ENCODE data around the gene FAM20B. TPM values are rescaled to one million over a fixed set of nuclear protein-coding genes. Genes with fewer than 3 reads are reported as not detected.

FAM20B gene
- total and polyA plus RNA-seq, 2 of the 13 experiments (the other 11 are each of a cell fraction or from before 2014, with no cell fraction given), result 13.8 to 26.9 TPM

DNA sequence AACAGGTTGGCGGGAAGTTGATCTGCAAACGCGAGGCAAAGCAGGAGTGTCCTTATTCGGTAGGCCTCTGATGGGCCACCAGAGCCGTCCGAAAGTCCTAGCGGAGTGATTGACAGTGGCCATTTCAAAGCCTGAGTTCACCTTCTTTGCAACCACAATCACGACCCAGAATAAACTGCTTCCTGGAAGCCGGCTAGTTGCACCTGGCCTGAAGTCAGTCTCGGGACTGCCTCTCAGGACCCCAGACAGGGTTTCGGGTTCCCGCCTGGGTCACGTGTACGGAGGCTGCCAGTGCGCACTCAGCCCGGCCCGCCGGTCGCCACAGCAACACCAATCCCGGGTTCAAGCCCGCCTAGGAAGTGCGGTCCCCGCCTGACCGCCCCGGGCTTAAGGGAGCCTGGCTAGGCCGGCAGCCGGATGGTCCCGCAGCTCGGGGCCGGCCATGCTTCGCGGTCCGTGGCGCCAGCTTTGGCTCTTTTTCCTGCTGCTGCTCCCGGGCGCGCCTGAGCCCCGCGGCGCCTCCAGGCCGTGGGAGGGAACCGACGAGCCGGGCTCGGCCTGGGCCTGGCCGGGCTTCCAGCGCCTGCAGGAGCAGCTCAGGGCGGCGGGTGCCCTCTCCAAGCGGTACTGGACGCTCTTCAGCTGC is 56.1 kb downstream of the FAM20B start, which contains the start of gene TOR3A (continued):
- TF ChIP-seq ZBTB1 (CRISPR knock-in tag; IDR thresholded peaks at IDR 0.05; ENCODE audit: borderline replicate concordance) (no peak), GLI4 (CRISPR knock-in tag; IDR thresholded peaks at IDR 0.05; ENCODE audit: borderline replicate concordance) (0 out of 2 replicates have a peak, but pooled peaks have one; percentile 21), PRDM15 (CRISPR knock-in tag; IDR thresholded peaks at IDR 0.05) (peak; percentile 71; the same call in 1 of the 2 replicates), RXRB (CRISPR knock-in tag; IDR thresholded peaks at IDR 0.05; ENCODE audit: borderline replicate concordance) (peak; percentile 38; the same call in 1 of the 2 replicates), ZNF570 (CRISPR knock-in tag; IDR thresholded peaks at IDR 0.05; ENCODE audit: borderline replicate concordance) (no peak), ZBTB20 (CRISPR knock-in tag; IDR thresholded peaks at IDR 0.05; ENCODE audit: borderline replicate concordance, low read depth) (peak; percentile 52; the same call in 1 of the 2 replicates), ZNF878 (CRISPR knock-in tag; IDR thresholded peaks at IDR 0.05) (0 out of 2 replicates have a peak, but pooled peaks have one; percentile 75), U2AF2 (IDR thresholded peaks at IDR 0.05; ENCODE audit: low read depth, low read length) (peak; percentile 90; the same call in 1 of the 2 replicates), ZSCAN25 (CRISPR knock-in tag; IDR thresholded peaks at IDR 0.05) (no peak), BRF2 (CRISPR knock-in tag; IDR thresholded peaks at IDR 0.05) (0 out of 2 replicates have a peak, but pooled peaks have one; percentile 24), YEATS2 (CRISPR knock-in tag; IDR thresholded peaks at IDR 0.05; ENCODE audit: borderline replicate concordance) (0 out of 2 replicates have a peak, but pooled peaks have one; percentile 47), ZFAT (CRISPR knock-in tag; conservative IDR thresholded peaks at IDR 0.05) (peak; percentile 86), ETV6 (CRISPR knock-in tag; conservative IDR thresholded peaks at IDR 0.05) (0 out of 2 replicates have a peak, but pooled peaks have one; percentile 56)
- TF ChIP-seq, protein P1, sequence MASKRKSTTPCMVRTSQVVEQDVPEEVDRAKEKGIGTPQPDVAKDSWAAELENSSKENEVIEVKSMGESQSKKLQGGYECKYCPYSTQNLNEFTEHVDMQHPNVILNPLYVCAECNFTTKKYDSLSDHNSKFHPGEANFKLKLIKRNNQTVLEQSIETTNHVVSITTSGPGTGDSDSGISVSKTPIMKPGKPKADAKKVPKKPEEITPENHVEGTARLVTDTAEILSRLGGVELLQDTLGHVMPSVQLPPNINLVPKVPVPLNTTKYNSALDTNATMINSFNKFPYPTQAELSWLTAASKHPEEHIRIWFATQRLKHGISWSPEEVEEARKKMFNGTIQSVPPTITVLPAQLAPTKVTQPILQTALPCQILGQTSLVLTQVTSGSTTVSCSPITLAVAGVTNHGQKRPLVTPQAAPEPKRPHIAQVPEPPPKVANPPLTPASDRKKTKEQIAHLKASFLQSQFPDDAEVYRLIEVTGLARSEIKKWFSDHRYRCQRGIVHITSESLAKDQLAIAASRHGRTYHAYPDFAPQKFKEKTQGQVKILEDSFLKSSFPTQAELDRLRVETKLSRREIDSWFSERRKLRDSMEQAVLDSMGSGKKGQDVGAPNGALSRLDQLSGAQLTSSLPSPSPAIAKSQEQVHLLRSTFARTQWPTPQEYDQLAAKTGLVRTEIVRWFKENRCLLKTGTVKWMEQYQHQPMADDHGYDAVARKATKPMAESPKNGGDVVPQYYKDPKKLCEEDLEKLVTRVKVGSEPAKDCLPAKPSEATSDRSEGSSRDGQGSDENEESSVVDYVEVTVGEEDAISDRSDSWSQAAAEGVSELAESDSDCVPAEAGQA (IDR thresholded peaks at IDR 0.05; ENCODE audit: low read depth), result no peak
- TF ChIP-seq, protein P1 (CRISPR knock-in tag; IDR thresholded peaks at IDR 0.05; ENCODE audit: borderline replicate concordance), result peak; percentile 23
- TF ChIP-seq, protein P2, sequence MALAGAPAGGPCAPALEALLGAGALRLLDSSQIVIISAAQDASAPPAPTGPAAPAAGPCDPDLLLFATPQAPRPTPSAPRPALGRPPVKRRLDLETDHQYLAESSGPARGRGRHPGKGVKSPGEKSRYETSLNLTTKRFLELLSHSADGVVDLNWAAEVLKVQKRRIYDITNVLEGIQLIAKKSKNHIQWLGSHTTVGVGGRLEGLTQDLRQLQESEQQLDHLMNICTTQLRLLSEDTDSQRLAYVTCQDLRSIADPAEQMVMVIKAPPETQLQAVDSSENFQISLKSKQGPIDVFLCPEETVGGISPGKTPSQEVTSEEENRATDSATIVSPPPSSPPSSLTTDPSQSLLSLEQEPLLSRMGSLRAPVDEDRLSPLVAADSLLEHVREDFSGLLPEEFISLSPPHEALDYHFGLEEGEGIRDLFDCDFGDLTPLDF (CRISPR knock-in tag; IDR thresholded peaks at IDR 0.05), result peak; percentile 74; the same call in 1 of the 2 replicates
